PC-3 (cell line): ENCODE measurements around the gene RPL10A. TPM values are rescaled to one million over a fixed set of nuclear protein-coding genes. Genes with fewer than 3 reads are reported as not detected.
A peak's percentile ranks its signal among the peaks of the same experiment; 100 is the strongest.

Source experiments
- ATAC-seq: fragments of 200-7000 bp; cut with Tn5 transposase; 2 replicates; pipeline ENCODE4 v1.9.1; 2020; ENCODE audit warnings: mild to moderate bottlenecking, moderate library complexity
- BruUV-seq: library from RNA; stranded (reverse); fragments of 400-500 nt; replicated peaks from 2 replicates; lab custom pipeline; 2021; lab: Mats Ljungman, UMichigan
- CTCF ChIA-PET: fragments of 300-600 bp; sonication (Branson Sonifier 250); formaldehyde crosslinking; loops from one replicate; lab custom pipeline; 2022; ENCODE audit warnings: antibody characterized with exemption; lab: Charles Lee
- POLR2A ChIA-PET: fragments of 300-600 bp; sonication (Branson Sonifier 250); formaldehyde crosslinking; loops from one replicate; lab custom pipeline; 2022; ENCODE audit warnings: antibody characterized with exemption; ENCODE audit not compliant: unreplicated experiment; lab: Charles Lee
- DNase-seq: peaks from one replicate; pipeline ENCODE4 v3.0.0-alpha.2; 2015
- H2AFZ ChIP-seq: fragments of 300-600 bp; sonication (generic); 2 replicates; pipeline ENCODE4 v1.6.0; 2016; ENCODE audit warnings: antibody characterized with exemption, low read length
- H3F3A ChIP-seq: fragments of 300-600 bp; sonication (generic); one replicate; pipeline ENCODE4 v1.6.0; 2017; ENCODE audit warnings: antibody characterized with exemption, low read length, control low read depth, mild to moderate bottlenecking; ENCODE audit not compliant: unreplicated experiment
- H3K27ac ChIP-seq: fragments of 300-600 bp; sonication (generic); 2 replicates; pipeline ENCODE4 v1.5.1; 2016; ENCODE audit warnings: mild to moderate bottlenecking, low read length
- H3K27me3 ChIP-seq: fragments of 300-600 bp; sonication (generic); 2 replicates; pipeline ENCODE4 v1.6.1; 2016; ENCODE audit warnings: low read length, mixed read lengths
- H3K36me3 ChIP-seq: fragments of 300-600 bp; sonication (generic); 2 replicates; pipeline ENCODE4 v1.6.1; 2016; ENCODE audit warnings: low read depth, mixed run types, low read length, mixed read lengths
- H3K4me1 ChIP-seq: fragments of 300-600 bp; sonication (generic); 2 replicates; pipeline ENCODE4 v1.5.1; 2016; ENCODE audit warnings: low read length; ENCODE audit not compliant: insufficient read depth
- H3K4me2 ChIP-seq: fragments of 300-600 bp; sonication (generic); 2 replicates; pipeline ENCODE4 v1.6.0; 2016; ENCODE audit warnings: low read length
- H3K4me3 ChIP-seq: fragments of 300-600 bp; sonication (generic); 2 replicates; pipeline ENCODE4 v1.5.1; 2016; ENCODE audit warnings: mild to moderate bottlenecking, low read length, mixed read lengths
- H3K79me2 ChIP-seq: fragments of 300-600 bp; sonication (generic); 2 replicates; pipeline ENCODE4 v1.6.1; 2017; ENCODE audit warnings: low read length, mixed read lengths
- H3K9ac ChIP-seq: fragments of 300-600 bp; sonication (generic); 2 replicates; pipeline ENCODE4 v1.6.0; 2016; ENCODE audit warnings: mild to moderate bottlenecking, low read length
- H3K9me2 ChIP-seq: fragments of 300-600 bp; sonication (generic); replicated peaks from 2 replicates; pipeline ENCODE4 v1.6.1; 2016; ENCODE audit warnings: mixed run types, low read length, mixed read lengths
- H3K9me3 ChIP-seq: fragments of 300-600 bp; sonication (generic); 2 replicates; pipeline ENCODE4 v1.6.1; 2016; ENCODE audit warnings: low read length, mixed read lengths
- H4K20me1 ChIP-seq: fragments of 300-600 bp; sonication (generic); 2 replicates; pipeline ENCODE4 v1.6.1; 2016; ENCODE audit warnings: low read length, mixed read lengths
- EZH2 ChIP-seq: fragments of 300-600 bp; sonication (generic); IDR thresholded peaks from one replicate; pipeline ENCODE4 v1.6.1; 2017; ENCODE audit warnings: antibody characterized with exemption, mild to moderate bottlenecking, low read length; ENCODE audit not compliant: unreplicated experiment
- EZH2phosphoT487 ChIP-seq: fragments of 300-600 bp; sonication (generic); IDR thresholded peaks from 2 replicates; pipeline ENCODE4 v1.6.1; 2018; ENCODE audit warnings: mild to moderate bottlenecking, antibody characterized with exemption, low read length, borderline replicate concordance
- intact Hi-C: fragments of 100-400 bp; cut with micrococcal nuclease; formaldehyde crosslinking; loops from 2 replicates; pipeline ENCODE4 v1.9.0; 2023
- total RNA-seq: library from RNA; depleted of rRNA; stranded (reverse); fragments of >200 nt; gene quantifications from 2 replicates; pipeline ENCODE4 v1.2.3, GENCODE V29; 2014
- TF ChIP-seq, protein P1 (sequence below): fragments of 300-600 bp; sonication (generic); conservative IDR thresholded peaks from 2 replicates; pipeline ENCODE4 v1.5.1; 2017; ENCODE audit warnings: antibody characterized with exemption, low read depth, mild to moderate bottlenecking, low read length

Gene RPL10A
- total RNA-seq, 1 experiment from 2014 or later: 1,509 TPM

DNA sequence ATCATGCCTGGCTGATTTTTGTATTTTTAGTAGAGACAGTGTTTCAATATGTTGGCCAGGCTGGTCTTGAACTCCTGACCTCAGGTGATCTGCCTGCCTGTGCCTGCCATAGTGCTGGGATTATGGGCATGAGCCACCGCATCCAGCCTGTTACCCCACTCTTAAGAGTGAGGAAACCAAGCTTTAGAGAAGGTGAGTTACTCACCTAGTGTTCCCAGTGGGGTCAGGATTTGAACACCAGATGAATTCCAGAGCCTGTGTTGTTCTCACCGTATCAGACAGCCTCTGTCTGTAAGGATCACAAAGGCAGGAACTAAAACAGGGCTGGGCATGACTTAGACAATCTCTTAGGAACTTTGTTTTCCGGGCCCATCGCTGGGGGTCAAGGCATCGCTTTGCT, 25.5 kb upstream of the RPL10A start:
- no peak overlapping the region for H3K4me3 ChIP-seq
- H3K9ac ChIP-seq: no peak overlapping the region
- 0 out of 2 replicates have a peak overlapping the region, but pooled peaks have one; percentile 22 for H2AFZ ChIP-seq
- ATAC-seq: no peak
- CTCF ChIA-PET: no interaction called here
- no peaks in the 10 kb centered on the region for H3K79me2 ChIP-seq
- no TSS peak for BruUV-seq
- H3K27ac ChIP-seq: no peak overlapping the region
- DNase-seq: no peak
- no peaks in the 10 kb centered on the region for H3K9me3 ChIP-seq
- H3K9me2 ChIP-seq: no peaks in the 10 kb centered on the region
- H3K4me2 ChIP-seq: no peak overlapping the region
- no peaks in the 10 kb centered on the region for H4K20me1 ChIP-seq
- H3K4me1 ChIP-seq: no peaks in the 10 kb centered on the region
- no peaks in the 10 kb centered on the region for H3F3A ChIP-seq
- TF ChIP-seq, protein P1, sequence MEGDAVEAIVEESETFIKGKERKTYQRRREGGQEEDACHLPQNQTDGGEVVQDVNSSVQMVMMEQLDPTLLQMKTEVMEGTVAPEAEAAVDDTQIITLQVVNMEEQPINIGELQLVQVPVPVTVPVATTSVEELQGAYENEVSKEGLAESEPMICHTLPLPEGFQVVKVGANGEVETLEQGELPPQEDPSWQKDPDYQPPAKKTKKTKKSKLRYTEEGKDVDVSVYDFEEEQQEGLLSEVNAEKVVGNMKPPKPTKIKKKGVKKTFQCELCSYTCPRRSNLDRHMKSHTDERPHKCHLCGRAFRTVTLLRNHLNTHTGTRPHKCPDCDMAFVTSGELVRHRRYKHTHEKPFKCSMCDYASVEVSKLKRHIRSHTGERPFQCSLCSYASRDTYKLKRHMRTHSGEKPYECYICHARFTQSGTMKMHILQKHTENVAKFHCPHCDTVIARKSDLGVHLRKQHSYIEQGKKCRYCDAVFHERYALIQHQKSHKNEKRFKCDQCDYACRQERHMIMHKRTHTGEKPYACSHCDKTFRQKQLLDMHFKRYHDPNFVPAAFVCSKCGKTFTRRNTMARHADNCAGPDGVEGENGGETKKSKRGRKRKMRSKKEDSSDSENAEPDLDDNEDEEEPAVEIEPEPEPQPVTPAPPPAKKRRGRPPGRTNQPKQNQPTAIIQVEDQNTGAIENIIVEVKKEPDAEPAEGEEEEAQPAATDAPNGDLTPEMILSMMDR: no peak
- no peak for TF ChIP-seq EZH2
- no peak for TF ChIP-seq EZH2phosphoT487
- no peaks in the 10 kb centered on the region for H3K27me3 ChIP-seq
- no peaks in the 10 kb centered on the region for H3K36me3 ChIP-seq
- POLR2A ChIA-PET: no interaction called here
- intact Hi-C loops: no loop called here

GRCh38 chr6:35443341-35444030, 24.7 kb upstream of the RPL10A start:
- no peaks in the 10 kb centered on the region for H4K20me1 ChIP-seq
- no peaks in the 10 kb centered on the region for H3F3A ChIP-seq
- H3K9me2 ChIP-seq: no peaks in the 10 kb centered on the region
- ATAC-seq: no peak
- no peak overlapping the region for H3K4me3 ChIP-seq
- H3K79me2 ChIP-seq: no peaks in the 10 kb centered on the region
- intact Hi-C loops: no loop called here
- no peaks in the 10 kb centered on the region for H3K4me1 ChIP-seq
- no TSS peak for BruUV-seq
- no peak overlapping the region for H2AFZ ChIP-seq
- DNase-seq: no peak
- no peak overlapping the region for H3K27ac ChIP-seq
- POLR2A ChIA-PET: no interaction called here
- TF ChIP-seq EZH2 (no peak), EZH2phosphoT487 (no peak)
- TF ChIP-seq, protein P1: no peak
- H3K36me3 ChIP-seq: no peaks in the 10 kb centered on the region
- H3K9ac ChIP-seq: no peak overlapping the region
- H3K27me3 ChIP-seq: no peaks in the 10 kb centered on the region
- CTCF ChIA-PET: no interaction called here
- H3K9me3 ChIP-seq: no peaks in the 10 kb centered on the region
- H3K4me2 ChIP-seq: no peak overlapping the region

- no peaks in the 10 kb centered on the region for H4K20me1 ChIP-seq
- intact Hi-C loops: no loop called here
- H3F3A ChIP-seq: no peaks in the 10 kb centered on the region
- ATAC-seq: no peak
- no peak overlapping the region for H3K4me2 ChIP-seq
- POLR2A ChIA-PET: no interaction called here
- no peaks in the 10 kb centered on the region for H3K9me3 ChIP-seq
- H3K79me2 ChIP-seq: no peaks in the 10 kb centered on the region
- H3K27ac ChIP-seq: no peak overlapping the region
- H3K9me2 ChIP-seq: no peaks in the 10 kb centered on the region
- no TSS peak for BruUV-seq
- no peak overlapping the region for H3K4me3 ChIP-seq
- H3K4me1 ChIP-seq: peaks cover 4% of the 10 kb centered on the region; the same call in 1 of the 2 replicates
- no peaks in the 10 kb centered on the region for H3K36me3 ChIP-seq
- H3K9ac ChIP-seq: no peak overlapping the region
- no peaks in the 10 kb centered on the region for H3K27me3 ChIP-seq
- TF ChIP-seq, protein P1: no peak
- TF ChIP-seq EZH2phosphoT487 (no peak), EZH2 (no peak)
- DNase-seq: peak; percentile 34
- CTCF ChIA-PET: no interaction called here
- no peak overlapping the region for H2AFZ ChIP-seq
Observed at GRCh38 chr6:35445691-35446090, 22.5 kb upstream of the RPL10A start.
